Inflammatory macrophage (primary cell): Measurements from ENCODE around the gene NDUFV1.
"Not testable (repeated sequence)": the region's sequence is repeated elsewhere in the genome, so short reads cannot be mapped to it uniquely, and the experiment has no call there.

Experiments used
- DNase-seq, 2 donors: peaks; one replicate each; pipeline ENCODE4 v3.0.0-alpha.2; 2020 to 2022
- total RNA-seq, 18 experiments: gene quantifications; one replicate each; lab custom pipeline; 2026; ENCODE audit warnings: mixed read lengths in 6 of 18, inconsistent platforms in 2 of 18; lab: John Stamatoyannopoulos, UW

Gene NDUFV1
- total RNA-seq = 49.0 to 186 (median 121) reads per million in 18 experiments

DNA sequence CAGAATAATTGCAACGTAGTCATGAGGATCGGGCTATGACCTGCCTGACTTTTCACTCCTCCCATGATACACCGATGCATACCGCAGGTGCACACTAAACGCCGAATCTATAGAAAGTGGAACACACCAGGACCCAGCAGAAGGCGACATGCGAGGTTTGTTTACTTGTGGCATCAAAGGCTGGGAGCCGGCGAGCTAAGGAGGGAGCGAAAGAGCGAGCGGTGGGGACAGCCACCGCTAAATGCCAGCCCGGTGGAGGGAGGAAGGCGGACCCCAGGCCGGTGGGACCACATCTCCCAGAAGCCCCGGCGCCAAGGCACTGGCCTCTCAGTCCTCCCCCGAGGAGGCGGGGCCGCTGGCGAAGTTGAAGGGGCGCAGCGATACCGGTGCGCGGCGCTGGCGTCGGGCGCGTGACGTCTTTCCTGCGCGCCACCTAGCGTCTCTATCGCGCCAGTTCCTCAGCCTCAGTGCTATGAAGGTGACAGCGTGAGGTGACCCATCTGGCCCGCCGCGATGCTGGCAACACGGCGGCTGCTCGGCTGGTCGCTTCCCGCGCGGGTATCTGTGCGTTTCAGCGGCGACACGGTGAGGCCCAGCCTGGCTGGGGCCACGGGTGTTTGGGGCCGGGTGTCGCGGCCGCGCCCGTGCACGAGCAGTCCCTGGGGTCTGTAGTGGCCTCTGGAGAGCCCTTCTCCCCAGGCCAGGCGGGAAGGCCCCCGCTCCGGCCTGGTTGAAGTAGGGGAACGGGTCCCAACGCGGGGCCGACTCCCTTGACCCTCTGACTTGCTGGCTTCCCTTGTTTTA is at the start of gene NDUFV1:
Gene NDUFV1 (plus strand): TSS at position 445 of the 804 bp plus-strand sequence. CDS start 69 bp downstream, at position 514.
- peak; percentile 93 to 94 for DNase-seq

- no peak for DNase-seq
Observed at GRCh38 chr11:67558084-67558772, 48.5 kb upstream of the NDUFV1 start.

GRCh38 chr11:67561971-67562619 is 44.6 kb upstream of the NDUFV1 start:
- no peak for DNase-seq

DNA sequence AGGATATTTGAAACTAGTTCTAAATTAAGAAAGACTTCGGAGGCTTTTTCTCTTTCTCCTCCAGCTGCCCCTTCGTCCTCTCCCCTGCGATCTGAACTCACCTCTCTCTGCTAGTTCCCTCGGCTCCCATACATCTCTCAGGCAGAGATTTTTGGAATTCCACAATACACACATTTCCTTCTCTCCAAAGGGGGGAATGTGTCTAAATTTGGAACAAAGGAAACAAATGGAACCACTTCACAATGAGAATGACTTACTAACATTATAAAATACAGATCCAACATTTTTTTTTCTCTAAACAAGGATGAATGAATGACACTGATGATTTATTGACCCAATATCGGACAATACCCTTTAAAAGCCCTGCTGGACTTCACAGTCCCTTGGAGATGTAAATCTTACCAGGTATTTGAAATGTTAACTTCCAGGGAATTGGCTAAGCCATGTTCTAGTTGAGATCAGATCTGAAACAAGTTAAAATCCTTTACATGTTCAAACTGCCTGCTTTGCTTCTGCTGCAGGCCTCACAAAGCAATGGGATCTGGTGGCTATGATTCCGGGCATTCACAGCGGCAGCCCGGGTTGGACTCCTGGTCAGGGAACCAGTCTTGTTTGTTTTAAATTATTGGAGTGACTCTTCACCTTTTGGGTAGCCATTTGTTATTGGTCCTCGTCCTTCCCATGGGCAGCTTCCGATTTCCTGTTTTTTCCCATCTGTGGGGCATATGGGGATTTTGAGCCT is 43.6 kb upstream of the NDUFV1 start:
- DNase-seq = no peak

DNA sequence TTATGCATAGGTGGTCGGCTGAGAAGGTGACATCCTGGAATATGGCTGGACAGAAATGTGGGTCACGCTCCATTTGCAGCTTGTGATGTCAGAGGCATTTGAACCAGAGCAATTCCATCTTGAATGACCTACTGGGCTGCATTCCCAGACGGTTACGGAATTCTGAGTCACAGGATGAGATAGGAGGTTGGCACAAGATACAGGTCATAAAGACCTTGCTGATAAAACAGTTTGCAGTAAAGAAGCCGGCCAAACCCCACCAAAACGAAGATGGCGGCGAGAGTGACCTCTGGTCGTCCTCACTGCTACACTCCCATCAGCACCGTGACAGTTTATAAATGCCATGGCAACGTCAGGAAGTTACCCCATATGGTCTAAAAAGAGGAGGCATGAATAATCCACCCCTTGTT is 43.0 kb upstream of the NDUFV1 start:
- not testable (repeated sequence) for DNase-seq

DNA sequence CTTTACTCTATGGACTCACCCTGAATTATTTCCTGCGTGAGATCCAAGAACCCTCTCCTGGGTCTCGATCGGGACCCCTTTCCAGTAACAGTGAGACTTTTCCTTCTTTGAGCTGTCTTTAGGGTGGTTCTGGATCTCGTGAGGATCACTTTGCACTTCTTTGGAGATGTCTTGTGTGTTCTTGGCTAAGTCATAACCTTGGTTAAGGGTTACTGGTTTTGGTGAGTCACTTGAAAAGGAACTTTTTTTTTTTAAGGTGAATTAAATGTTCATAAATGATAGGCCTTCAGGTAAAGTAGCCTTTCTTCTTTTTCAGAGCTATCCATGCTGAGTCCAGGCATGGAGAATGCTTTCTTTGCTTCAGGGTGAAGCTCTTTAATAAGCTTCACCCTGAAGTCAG is 42.5 kb upstream of the NDUFV1 start:
- DNase-seq = no peak

- no peak for DNase-seq
Observed at GRCh38 chr11:67571443-67571842, 35.3 kb upstream of the NDUFV1 start.

DNA sequence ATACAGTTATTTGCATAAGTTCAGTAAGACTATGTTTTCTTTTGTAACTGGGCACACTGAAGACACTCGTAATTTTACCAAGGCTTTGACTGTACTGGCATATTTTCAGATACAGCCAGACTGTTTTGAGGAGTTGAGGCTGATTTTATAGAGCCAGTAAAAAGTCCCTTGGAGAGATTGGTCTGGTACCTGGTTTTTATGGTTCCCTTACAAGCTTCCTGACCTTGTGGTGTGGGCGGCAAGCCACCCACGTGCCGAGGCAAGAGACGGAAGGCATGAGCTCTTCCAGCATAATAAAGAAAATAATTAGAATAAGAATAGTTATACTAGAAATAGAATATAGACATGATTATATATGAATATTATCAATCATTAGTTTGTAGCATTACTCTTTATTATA is 34.4 kb upstream of the NDUFV1 start:
- no peak for DNase-seq

GRCh38 chr11:67572747-67573419 is 33.9 kb upstream of the NDUFV1 start:
- peak; percentile 46 to 64 for DNase-seq

DNA sequence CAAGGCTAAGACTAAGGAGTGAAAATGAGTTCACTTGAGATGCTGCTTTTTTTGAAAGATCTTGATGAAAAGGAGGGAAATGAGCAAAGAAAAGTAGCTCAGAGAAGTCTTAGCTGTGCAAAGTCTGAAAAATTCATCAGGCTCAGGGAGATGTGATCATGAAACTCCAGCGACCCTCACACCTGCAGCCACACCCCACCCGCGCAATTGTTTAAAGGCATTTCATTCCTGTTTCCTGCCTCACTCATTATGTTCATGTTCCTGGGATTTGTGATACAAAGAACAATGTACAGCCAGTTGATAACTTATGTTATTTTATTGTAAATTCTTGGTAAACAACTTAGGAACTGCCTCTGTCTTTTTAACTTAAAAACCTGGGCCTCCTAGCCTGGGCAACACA is 31.8 kb upstream of the NDUFV1 start:
- no peak for DNase-seq

GRCh38 chr11:67576735-67577475 is 29.8 kb upstream of the NDUFV1 start:
- DNase-seq = peak in 1 of 2 donors; percentile 3

DNA sequence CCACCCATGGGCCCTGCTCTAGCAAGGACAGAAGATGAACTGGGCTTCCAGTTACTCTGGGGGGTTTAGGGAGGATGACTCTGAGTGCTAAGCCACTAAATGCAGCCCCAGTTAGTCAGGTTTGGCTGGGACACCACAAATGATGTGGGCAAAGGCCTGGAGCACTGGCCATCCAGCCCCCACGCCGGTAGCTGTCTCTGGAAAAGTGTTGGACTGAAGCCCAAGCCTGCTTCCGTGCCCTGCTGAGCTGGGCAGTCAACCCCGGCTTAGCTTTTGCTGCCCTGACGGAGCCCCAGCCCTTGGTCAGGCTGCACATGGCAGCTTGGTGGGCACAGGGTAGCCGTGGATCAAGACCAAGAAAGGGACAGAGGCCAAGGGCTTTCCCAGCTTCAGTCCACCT is 28.8 kb upstream of the NDUFV1 start:
- DNase-seq = no peak

DNA sequence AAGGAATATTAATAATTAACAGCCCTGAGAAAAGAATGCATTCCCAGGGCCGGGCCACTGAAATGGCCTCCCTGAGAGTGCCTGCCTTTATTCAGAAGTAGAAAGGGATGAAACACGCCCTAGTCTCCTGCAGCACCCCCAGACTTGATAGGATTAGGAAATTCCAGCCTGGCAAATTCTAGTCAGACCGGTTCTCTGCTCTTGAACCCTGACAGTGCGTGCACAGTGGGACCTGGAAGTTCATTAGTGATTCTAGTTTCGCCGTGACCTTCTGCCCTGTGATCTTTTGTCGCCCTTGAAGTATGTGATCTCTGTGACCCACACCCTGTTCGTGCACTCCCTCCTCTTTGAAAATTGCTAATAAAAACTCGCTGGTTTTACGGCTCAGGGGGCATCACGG is 25.3 kb upstream of the NDUFV1 start:
- no peak for DNase-seq

- no peak for DNase-seq
Observed at GRCh38 chr11:67582011-67582410, 24.7 kb upstream of the NDUFV1 start.

DNA sequence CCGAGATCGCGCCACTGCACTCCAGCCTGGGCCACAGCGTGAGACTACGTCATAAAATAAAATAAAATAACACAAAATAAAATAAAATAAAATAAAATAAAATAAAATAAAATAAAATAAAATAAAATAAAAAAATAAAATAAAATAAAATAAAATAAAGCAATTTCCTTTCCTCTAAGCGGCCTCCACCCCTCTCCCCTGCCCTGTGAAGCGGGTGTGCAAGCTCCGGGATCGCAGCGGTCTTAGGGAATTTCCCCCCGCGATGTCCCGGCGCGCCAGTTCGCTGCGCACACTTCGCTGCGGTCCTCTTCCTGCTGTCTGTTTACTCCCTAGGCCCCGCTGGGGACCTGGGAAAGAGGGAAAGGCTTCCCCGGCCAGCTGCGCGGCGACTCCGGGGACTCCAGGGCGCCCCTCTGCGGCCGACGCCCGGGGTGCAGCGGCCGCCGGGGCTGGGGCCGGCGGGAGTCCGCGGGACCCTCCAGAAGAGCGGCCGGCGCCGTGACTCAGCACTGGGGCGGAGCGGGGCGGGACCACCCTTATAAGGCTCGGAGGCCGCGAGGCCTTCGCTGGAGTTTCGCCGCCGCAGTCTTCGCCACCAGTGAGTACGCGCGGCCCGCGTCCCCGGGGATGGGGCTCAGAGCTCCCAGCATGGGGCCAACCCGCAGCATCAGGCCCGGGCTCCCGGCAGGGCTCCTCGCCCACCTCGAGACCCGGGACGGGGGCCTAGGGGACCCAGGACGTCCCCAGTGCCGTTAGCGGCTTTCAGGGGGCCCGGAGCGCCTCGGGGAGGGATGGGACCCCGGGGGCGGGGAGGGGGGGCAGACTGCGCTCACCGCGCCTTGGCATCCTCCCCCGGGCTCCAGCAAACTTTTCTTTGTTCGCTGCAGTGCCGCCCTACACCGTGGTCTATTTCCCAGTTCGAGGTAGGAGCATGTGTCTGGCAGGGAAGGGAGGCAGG is 23.2 kb upstream of the NDUFV1 start, which contains the start of gene GSTP1:
Gene GSTP1 (plus strand): TSS at position 566 of the 958 bp plus-strand sequence. CDS start 32 bp downstream, at position 598.
- DNase-seq = peak; percentile 75 to 84

- DNase-seq = peak; percentile 79 to 82
Observed at GRCh38 chr11:67584205-67584880, 22.4 kb upstream of the NDUFV1 start.

DNA sequence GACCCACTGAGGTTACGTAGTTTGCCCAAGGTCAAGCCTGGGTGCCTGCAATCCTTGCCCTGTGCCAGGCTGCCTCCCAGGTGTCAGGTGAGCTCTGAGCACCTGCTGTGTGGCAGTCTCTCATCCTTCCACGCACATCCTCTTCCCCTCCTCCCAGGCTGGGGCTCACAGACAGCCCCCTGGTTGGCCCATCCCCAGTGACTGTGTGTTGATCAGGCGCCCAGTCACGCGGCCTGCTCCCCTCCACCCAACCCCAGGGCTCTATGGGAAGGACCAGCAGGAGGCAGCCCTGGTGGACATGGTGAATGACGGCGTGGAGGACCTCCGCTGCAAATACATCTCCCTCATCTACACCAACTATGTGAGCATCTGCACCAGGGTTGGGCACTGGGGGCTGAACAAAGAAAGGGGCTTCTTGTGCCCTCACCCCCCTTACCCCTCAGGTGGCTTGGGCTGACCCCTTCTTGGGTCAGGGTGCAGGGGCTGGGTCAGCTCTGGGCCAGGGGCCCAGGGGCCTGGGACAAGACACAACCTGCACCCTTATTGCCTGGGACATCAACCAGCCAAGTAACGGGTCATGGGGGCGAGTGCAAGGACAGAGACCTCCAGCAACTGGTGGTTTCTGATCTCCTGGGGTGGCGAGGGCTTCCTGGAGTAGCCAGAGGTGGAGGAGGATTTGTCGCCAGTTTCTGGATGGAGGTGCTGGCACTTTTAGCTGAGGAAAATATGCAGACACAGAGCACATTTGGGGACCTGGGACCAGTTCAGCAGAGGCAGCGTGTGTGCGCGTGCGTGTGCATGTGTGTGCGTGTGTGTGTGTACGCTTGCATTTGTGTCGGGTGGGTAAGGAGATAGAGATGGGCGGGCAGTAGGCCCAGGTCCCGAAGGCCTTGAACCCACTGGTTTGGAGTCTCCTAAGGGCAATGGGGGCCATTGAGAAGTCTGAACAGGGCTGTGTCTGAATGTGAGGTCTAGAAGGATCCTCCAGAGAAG is 21.6 kb upstream of the NDUFV1 start:
- no peak for DNase-seq

DNA sequence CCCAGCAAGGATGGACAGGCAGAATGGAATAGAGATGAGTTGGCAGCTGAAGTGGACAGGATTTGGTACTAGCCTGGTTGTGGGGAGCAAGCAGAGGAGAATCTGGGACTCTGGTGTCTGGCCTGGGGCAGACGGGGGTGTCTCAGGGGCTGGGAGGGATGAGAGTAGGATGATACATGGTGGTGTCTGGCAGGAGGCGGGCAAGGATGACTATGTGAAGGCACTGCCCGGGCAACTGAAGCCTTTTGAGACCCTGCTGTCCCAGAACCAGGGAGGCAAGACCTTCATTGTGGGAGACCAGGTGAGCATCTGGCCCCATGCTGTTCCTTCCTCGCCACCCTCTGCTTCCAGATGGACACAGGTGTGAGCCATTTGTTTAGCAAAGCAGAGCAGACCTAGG is 20.8 kb upstream of the NDUFV1 start:
- DNase-seq = no peak
